Natural killer cell (primary cell): Measurements from ENCODE around the gene RAI14. TPM values are rescaled to one million over a fixed set of nuclear protein-coding genes. Genes with fewer than 3 reads are reported as not detected.

Experiments
- ATAC-seq, 3 donors: fragments of 150-1000 bp in 2 of 3; fragments of 200-7000 bp in 1 of 3; cut with Tn5 transposase; 1 replicate in 1 of 3; 2 replicates in 2 of 3; pipeline ENCODE4 v1.10.0; 2021; ENCODE audit warnings: mild to moderate bottlenecking in 2 of 3, moderate library complexity in 2 of 3
- DNase-seq, 2 donors: peaks; one replicate each; pipeline versions ENCODE4 v3.0.0 to v3.0.0-alpha.2; 2013 to 2021; ENCODE audit warnings: mixed read lengths in 1 of 2
- H3K27ac ChIP-seq: one replicate; pipeline ENCODE4 v1.5.1; 2013; ENCODE audit warnings: mild to moderate bottlenecking, low read length
- H3K27me3 ChIP-seq: one replicate; pipeline ENCODE4 v1.6.1; 2013; ENCODE audit warnings: low read length; ENCODE audit not compliant: control insufficient read depth, insufficient read depth
- H3K36me3 ChIP-seq: one replicate; pipeline ENCODE4 v1.6.1; 2013; ENCODE audit warnings: low read length; ENCODE audit not compliant: control insufficient read depth, insufficient read depth
- H3K4me1 ChIP-seq: one replicate; pipeline ENCODE4 v1.6.1; 2013; ENCODE audit warnings: low read length; ENCODE audit not compliant: control insufficient read depth, insufficient read depth
- H3K4me3 ChIP-seq: one replicate; pipeline ENCODE4 v1.5.1; 2013; ENCODE audit warnings: low read length
- H3K9me3 ChIP-seq: one replicate; pipeline ENCODE4 v1.6.1; 2013; ENCODE audit warnings: low read length; ENCODE audit not compliant: control insufficient read depth, insufficient read depth
- H3K27ac Mint-ChIP-seq, 2 donors: one replicate each; pipeline ENCODE4 v1.8.0; 2022; ENCODE audit warnings: mild to moderate bottlenecking in 2 of 2, mixed read lengths in 2 of 2, moderate library complexity in 1 of 2
- H3K27me3 Mint-ChIP-seq, 2 donors: one replicate each; pipeline ENCODE4 v1.8.0; 2022; ENCODE audit warnings: low read depth in 2 of 2, mixed read lengths in 2 of 2
- H3K36me3 Mint-ChIP-seq: one replicate; pipeline ENCODE4 v1.8.0; 2022; ENCODE audit warnings: mixed read lengths
- H3K4me1 Mint-ChIP-seq, 2 donors: one replicate each; pipeline ENCODE4 v1.8.0; 2022; ENCODE audit warnings: mixed read lengths in 2 of 2
- H3K4me3 Mint-ChIP-seq: one replicate; pipeline ENCODE4 v1.8.0; 2022; ENCODE audit warnings: mild to moderate bottlenecking, moderate library complexity, mixed read lengths
- H3K9me3 Mint-ChIP-seq, 2 donors: one replicate each; pipeline ENCODE4 v1.8.0; 2022; ENCODE audit warnings: mixed read lengths in 2 of 2
- CTCF ChIP-seq: fragments of 200-600 bp; IDR thresholded peaks from one replicate; pipeline ENCODE4 v1.8.0; 2022; ENCODE audit warnings: antibody characterized with exemption
- WGBS: methylation state at CpG from one replicate; pipeline ENCODE4 v1.1.7; 2013; ENCODE audit warnings: missing lambda C conversion rate; ENCODE audit not compliant: insufficient coverage; 5-methylcytosine and 5-hydroxymethylcytosine counted together
- intact Hi-C: fragments of 100-400 bp; cut with micrococcal nuclease; formaldehyde crosslinking; loops from one replicate; pipeline ENCODE4 v1.14.2; 2022
- total RNA-seq, 4 donors: library from RNA; stranded (reverse); fragments of 120-200 nt in 1 of 4; gene quantifications; one replicate each; pipeline versions ENCODE4 v1.2.3 to v1.2.4, GENCODE V29; 2013 to 2022

Gene RAI14
- total RNA-seq, 3 donors from 2014 or later (not counting 1 experiment from before 2014, with no cell fraction given) = 0.40 to 2.9 (median 2.8) TPM

- Histone ChIP-seq H3K27ac (no peak overlapping the region), H3K4me1 (no peaks in the 10 kb centered on the region), H3K27me3 (no peaks in the 10 kb centered on the region), H3K4me3 (no peak overlapping the region), H3K36me3 (no peaks in the 10 kb centered on the region), H3K9me3 (no peaks in the 10 kb centered on the region)
- no peak for TF ChIP-seq CTCF
- DNase-seq (no peak), ATAC-seq (no peak)
- no peaks in the 10 kb centered on the region for H3K4me1 Mint-ChIP-seq
- no peaks in the 10 kb centered on the region for H3K9me3 Mint-ChIP-seq
- no peaks in the 10 kb centered on the region for H3K36me3 Mint-ChIP-seq
- 81% methylated on average over 7 of the region's 9 CpGs for WGBS
- H3K4me3 Mint-ChIP-seq = no peak overlapping the region
- peaks cover 8 to 21% of the 10 kb centered on the region in 2 donors for H3K27me3 Mint-ChIP-seq
- H3K27ac Mint-ChIP-seq = no peak overlapping the region
- intact Hi-C loops = no loop called here
These were observed 61.5 kb downstream of the RAI14 start for GRCh38 chr5:34717426-34718327.

GRCh38 chr5:34718516-34718915 lies 62.4 kb downstream of the RAI14 start:
- peaks cover 4 to 21% of the 10 kb centered on the region in 2 donors for H3K27me3 Mint-ChIP-seq
- H3K36me3 ChIP-seq = no peaks in the 10 kb centered on the region
- H3K9me3 ChIP-seq = no peaks in the 10 kb centered on the region
- no peak overlapping the region for H3K4me3 ChIP-seq
- no peak for DNase-seq
- H3K36me3 Mint-ChIP-seq = no peaks in the 10 kb centered on the region
- no peaks in the 10 kb centered on the region for H3K27me3 ChIP-seq
- WGBS = no CpG with 5 or more reads among the region's 4 CpGs
- no peak overlapping the region for H3K27ac ChIP-seq
- H3K4me1 Mint-ChIP-seq = no peaks in the 10 kb centered on the region
- H3K4me1 ChIP-seq = no peaks in the 10 kb centered on the region
- no peak overlapping the region for H3K4me3 Mint-ChIP-seq
- no peak for ATAC-seq
- no peak for TF ChIP-seq CTCF
- intact Hi-C loops = no loop called here
- no peak overlapping the region for H3K27ac Mint-ChIP-seq
- no peaks in the 10 kb centered on the region for H3K9me3 Mint-ChIP-seq

GRCh38 chr5:34719029-34719428 lies 62.9 kb downstream of the RAI14 start:
- no peak overlapping the region for H3K4me3 ChIP-seq
- H3K4me1 ChIP-seq = no peaks in the 10 kb centered on the region
- intact Hi-C loops = no loop called here
- Mint-ChIP-seq H3K4me1 (no peaks in the 10 kb centered on the region), H3K36me3 (no peaks in the 10 kb centered on the region), H3K4me3 (no peak overlapping the region), H3K27ac (no peak overlapping the region), H3K27me3 (peaks cover 4 to 21% of the 10 kb centered on the region in 2 donors), H3K9me3 (no peaks in the 10 kb centered on the region)
- DNase-seq (no peak), ATAC-seq (no peak)
- TF ChIP-seq CTCF = no peak
- no peaks in the 10 kb centered on the region for H3K36me3 ChIP-seq
- 90% methylated on average over 6 of the region's 8 CpGs for WGBS
- no peaks in the 10 kb centered on the region for H3K9me3 ChIP-seq
- H3K27ac ChIP-seq = no peak overlapping the region
- H3K27me3 ChIP-seq = no peaks in the 10 kb centered on the region
